A673 (cell line): ENCODE measurements around the gene PRAMEF33. TPM values are rescaled to one million over a fixed set of nuclear protein-coding genes. Genes with fewer than 3 reads are reported as not detected.
"Not testable (repeated sequence)": the region's sequence is repeated elsewhere in the genome, so short reads cannot be mapped to it uniquely, and the experiment has no call there.

Source experiments
- BruUV-seq: library from RNA; stranded (reverse); fragments of 400-500 nt; replicated peaks from 2 replicates; lab custom pipeline; 2021; lab: Mats Ljungman, UMichigan
- CTCF ChIA-PET: fragments of 300-600 bp; sonication (Branson Sonifier 250); formaldehyde crosslinking; loops from one replicate; lab custom pipeline; 2022; ENCODE audit warnings: antibody characterized with exemption; lab: Charles Lee
- POLR2A ChIA-PET: fragments of 300-600 bp; sonication (Branson Sonifier 250); formaldehyde crosslinking; loops from one replicate; lab custom pipeline; 2022; ENCODE audit warnings: antibody characterized with exemption; ENCODE audit not compliant: low non-redundant PET; lab: Charles Lee
- DNase-seq: peaks from one replicate; pipeline ENCODE4 v3.0.0-alpha.2; 2015; ENCODE audit warnings: low spot score
- H3K27ac ChIP-seq: fragments of 200-600 bp; sonication (generic); 2 replicates; pipeline ENCODE4 v1.5.1; 2016; ENCODE audit warnings: mixed run types, low read depth, mild to moderate bottlenecking, mixed read lengths, antibody characterized with exemption, low read length; ENCODE audit not compliant: poor library complexity, severe bottlenecking
- H3K27me3 ChIP-seq: fragments of 200-600 bp; sonication (generic); replicated peaks from 2 replicates; pipeline ENCODE4 v1.6.1; 2017; ENCODE audit warnings: mixed run types, low read depth, mild to moderate bottlenecking, mixed read lengths, antibody characterized with exemption, low read length; ENCODE audit not compliant: insufficient read depth, poor library complexity
- H3K36me3 ChIP-seq: fragments of 200-600 bp; sonication (generic); 2 replicates; pipeline ENCODE4 v1.6.1; 2016; ENCODE audit warnings: mixed run types, mild to moderate bottlenecking, mixed read lengths, antibody characterized with exemption, low read length; ENCODE audit not compliant: insufficient read depth, poor library complexity, severe bottlenecking
- H3K4me1 ChIP-seq: fragments of 200-600 bp; sonication (generic); 2 replicates; pipeline ENCODE4 v1.6.1; 2017; ENCODE audit warnings: mixed run types, mild to moderate bottlenecking, mixed read lengths, antibody characterized with exemption, low read length; ENCODE audit not compliant: insufficient read depth, poor library complexity, severe bottlenecking
- H3K4me3 ChIP-seq: fragments of 200-600 bp; sonication (generic); 2 replicates; pipeline ENCODE4 v1.5.1; 2016; ENCODE audit warnings: low read depth, mixed run types, mild to moderate bottlenecking, mixed read lengths, low read length; ENCODE audit not compliant: poor library complexity, severe bottlenecking
- H3K9me3 ChIP-seq: fragments of 200-600 bp; sonication (generic); 2 replicates; pipeline ENCODE4 v1.6.1; 2016; ENCODE audit warnings: mixed run types, low read depth, mild to moderate bottlenecking, mixed read lengths, antibody characterized with exemption, low read length; ENCODE audit not compliant: poor library complexity, severe bottlenecking
- intact Hi-C: fragments of 100-400 bp; cut with micrococcal nuclease; formaldehyde crosslinking; loops from one replicate; pipeline ENCODE4 v1.10.0; 2022; ENCODE audit not compliant: unreplicated experiment
- total RNA-seq: library from RNA; stranded (reverse); gene quantifications from 2 replicates; pipeline ENCODE4 v1.2.3, GENCODE V29; 2021

Gene PRAMEF33
- total RNA-seq, 1 experiment from 2014 or later: not detected

DNA sequence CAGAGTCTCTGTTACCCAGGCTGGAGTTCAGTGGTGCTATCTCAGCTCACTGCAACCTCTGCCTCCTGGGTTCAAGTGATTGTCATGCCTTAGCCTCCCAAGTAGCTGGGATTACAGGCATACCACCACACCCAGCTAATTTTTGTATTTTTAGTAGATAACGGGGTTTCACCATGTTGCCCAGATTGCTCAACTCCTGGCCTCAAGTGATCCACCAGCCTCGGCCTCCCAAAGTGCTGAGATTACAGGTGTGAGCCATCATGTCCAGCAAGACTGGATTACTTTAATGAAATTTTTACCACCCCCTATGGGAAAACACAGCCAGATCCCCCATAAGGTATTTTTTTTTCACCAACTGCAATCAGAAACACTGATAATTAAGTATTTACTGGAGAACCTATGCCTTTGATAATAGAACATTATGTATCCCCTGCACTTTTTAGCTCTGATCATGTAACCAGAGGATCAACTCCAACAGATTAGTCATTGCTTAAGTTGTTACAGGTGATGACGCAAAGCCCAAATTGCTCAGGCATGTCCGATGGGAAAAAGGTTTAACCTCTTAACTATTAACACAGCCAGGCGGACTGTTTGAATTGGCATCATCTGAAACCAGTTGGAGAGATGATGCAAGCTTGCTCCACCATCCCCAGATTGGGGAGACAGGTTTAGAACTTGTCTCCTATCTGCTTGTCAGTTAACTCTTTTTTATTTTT, 6.0 kb upstream of the PRAMEF33 start:
- BruUV-seq, intact Hi-C loops, CTCF ChIA-PET, H3K27me3 ChIP-seq, POLR2A ChIA-PET, H3K4me3 ChIP-seq, H3K4me1 ChIP-seq, DNase-seq, H3K36me3 ChIP-seq, H3K27ac ChIP-seq, H3K9me3 ChIP-seq: not testable (repeated sequence)

DNA sequence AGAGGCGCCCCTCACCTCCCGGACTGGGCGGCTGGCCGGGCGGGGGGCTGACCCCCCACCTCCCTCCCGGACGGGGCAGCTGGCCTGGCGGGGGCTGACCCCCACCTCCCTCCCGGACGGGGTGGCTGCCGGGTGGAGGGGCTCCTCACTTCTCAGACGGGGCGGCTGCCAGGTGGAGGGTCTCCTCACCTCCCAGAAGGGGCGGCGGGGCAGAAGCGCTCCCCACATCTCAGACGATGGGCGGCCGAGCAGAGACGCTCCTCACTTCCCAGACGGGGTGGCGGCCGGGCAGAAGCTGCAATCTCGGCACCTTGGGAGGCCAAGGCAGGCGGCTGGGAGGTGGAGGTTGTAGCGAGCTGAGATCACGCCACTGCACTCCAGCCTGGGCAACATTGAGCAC, 4.6 kb upstream of the PRAMEF33 start:
- CTCF ChIA-PET, BruUV-seq, DNase-seq, H3K27ac ChIP-seq, H3K4me1 ChIP-seq, H3K9me3 ChIP-seq, intact Hi-C loops, POLR2A ChIA-PET, H3K27me3 ChIP-seq, H3K36me3 ChIP-seq, H3K4me3 ChIP-seq: not testable (repeated sequence)

DNA sequence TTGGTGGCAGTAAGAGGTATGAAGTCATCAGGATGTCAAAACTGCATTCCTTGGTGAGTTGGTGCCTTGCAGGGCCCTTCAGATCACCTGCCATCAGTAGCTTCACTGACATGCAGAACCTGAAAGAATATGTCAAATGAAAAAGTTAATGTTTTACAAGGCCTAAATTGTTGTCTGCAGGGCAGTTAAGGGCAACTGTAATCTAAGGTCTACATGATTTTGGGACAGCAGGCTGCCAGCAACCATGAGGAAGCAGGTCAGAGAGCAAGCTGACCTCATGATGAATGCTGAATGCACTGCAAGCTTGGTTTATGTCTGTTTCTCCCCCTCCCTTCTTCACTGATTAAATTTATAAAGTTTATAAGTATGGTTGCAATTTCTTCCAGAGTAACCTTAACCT, 1.1 kb upstream of the PRAMEF33 start:
- POLR2A ChIA-PET, H3K36me3 ChIP-seq, intact Hi-C loops, CTCF ChIA-PET, H3K27ac ChIP-seq, H3K9me3 ChIP-seq, H3K27me3 ChIP-seq, DNase-seq, H3K4me3 ChIP-seq, BruUV-seq, H3K4me1 ChIP-seq: not testable (repeated sequence)

DNA sequence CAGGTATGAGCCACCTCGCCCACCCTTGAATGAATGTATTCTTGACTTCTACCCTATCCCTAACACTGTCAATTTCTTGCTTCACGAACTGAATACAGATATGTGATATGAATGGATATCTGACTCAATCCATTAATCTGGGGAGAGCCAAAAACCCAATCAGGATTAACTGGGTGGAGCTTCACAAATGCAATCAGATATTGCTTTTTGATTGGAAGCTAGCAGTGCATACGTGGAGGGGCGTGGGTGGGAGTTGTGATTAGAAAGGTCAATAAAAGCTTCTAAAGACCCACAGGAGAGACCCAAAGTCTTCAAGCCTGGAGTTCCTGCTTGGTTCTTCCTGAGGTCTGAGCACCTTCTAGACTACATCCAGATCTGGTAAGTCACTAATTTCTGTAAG, 11.9 kb downstream of the PRAMEF33 start, which contains the start of gene PRAMEF15:
Gene PRAMEF15 (plus strand): TSS at position 301 of the 400 bp plus-strand sequence. CDS start 2,827 bp downstream, outside the sequence.
- H3K4me1 ChIP-seq, H3K9me3 ChIP-seq, DNase-seq, BruUV-seq, intact Hi-C loops, CTCF ChIA-PET, H3K4me3 ChIP-seq, H3K36me3 ChIP-seq, H3K27me3 ChIP-seq, H3K27ac ChIP-seq, POLR2A ChIA-PET: not testable (repeated sequence)

DNA sequence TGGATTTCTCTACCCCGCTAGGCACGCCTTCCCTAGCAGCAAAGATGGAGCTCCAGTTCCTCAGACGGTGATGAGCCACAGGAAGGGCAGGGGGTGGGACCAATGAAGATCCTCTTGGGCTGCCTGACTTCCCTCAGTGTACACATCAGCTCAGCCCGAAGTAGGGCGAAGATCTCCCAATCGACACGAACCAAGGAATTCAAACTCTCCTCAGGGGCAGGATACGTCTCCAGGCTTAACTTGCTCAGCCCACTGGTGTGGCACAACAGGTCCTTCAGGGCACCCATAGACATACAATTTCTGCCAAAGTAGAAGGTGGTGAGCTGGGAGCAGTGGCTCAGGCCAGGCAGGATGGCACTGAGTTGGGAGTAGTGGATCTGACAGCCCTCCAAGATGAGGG, 39.2 kb downstream of the PRAMEF33 start:
- CTCF ChIA-PET, H3K9me3 ChIP-seq, H3K36me3 ChIP-seq, DNase-seq, intact Hi-C loops, H3K27me3 ChIP-seq, H3K4me3 ChIP-seq, POLR2A ChIA-PET, BruUV-seq, H3K4me1 ChIP-seq, H3K27ac ChIP-seq: not testable (repeated sequence)

DNA sequence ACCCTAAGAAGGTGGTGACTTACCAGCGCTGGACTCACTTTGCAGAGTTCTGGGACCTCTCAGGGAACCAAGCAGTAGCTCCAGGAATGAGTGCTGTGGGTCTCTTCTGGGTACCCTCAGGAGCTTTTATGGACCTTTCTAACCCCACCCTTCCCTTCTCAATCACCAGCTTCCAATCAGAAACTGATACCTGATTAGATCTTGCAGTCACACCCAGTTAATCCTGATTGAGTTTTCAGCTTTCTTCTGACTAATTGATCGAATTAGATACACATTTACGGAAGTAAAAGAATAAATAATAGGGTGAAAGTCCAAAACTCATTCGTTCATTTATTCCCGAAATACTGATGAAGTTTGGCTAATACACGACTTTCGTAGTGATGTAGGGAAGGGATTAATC, 43.7 kb downstream of the PRAMEF33 start, which contains the start of gene PRAMEF14:
Gene PRAMEF14 (minus strand): TSS at position 101 of the 400 bp plus-strand sequence. CDS start 1,820 bp downstream, outside the sequence.
- H3K9me3 ChIP-seq, H3K4me1 ChIP-seq, H3K36me3 ChIP-seq, H3K27me3 ChIP-seq, BruUV-seq, intact Hi-C loops, DNase-seq, H3K4me3 ChIP-seq, CTCF ChIA-PET, H3K27ac ChIP-seq, POLR2A ChIA-PET: not testable (repeated sequence)

DNA sequence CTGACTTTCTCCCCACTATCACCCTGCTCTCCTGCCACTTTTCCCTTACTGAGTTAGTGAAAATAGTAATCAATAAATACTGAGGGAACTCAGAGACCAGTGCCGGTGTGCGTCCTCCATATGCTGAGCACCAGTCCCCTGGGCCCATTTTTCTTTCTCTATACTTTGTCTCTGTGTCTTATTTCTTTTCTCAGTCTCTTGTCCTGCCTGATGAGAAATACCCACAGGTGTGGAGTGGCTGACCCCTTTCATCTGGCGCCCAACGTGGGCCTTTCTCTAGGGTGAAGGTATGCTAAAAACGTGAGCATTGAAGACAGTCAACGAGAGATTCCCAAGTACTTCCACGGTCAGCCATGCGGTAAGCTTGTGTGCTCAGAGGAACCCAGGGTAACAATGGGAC, 50.1 kb downstream of the PRAMEF33 start:
- H3K27ac ChIP-seq, H3K36me3 ChIP-seq, H3K4me3 ChIP-seq, H3K27me3 ChIP-seq, POLR2A ChIA-PET, intact Hi-C loops, H3K9me3 ChIP-seq, BruUV-seq, H3K4me1 ChIP-seq, CTCF ChIA-PET, DNase-seq: not testable (repeated sequence)
